Measurements from ENCODE around the gene USP48.
"Not testable (repeated sequence)": the region's sequence is repeated elsewhere in the genome, so short reads cannot be mapped to it uniquely, and the experiment has no call there.

Gene USP48

DNA sequence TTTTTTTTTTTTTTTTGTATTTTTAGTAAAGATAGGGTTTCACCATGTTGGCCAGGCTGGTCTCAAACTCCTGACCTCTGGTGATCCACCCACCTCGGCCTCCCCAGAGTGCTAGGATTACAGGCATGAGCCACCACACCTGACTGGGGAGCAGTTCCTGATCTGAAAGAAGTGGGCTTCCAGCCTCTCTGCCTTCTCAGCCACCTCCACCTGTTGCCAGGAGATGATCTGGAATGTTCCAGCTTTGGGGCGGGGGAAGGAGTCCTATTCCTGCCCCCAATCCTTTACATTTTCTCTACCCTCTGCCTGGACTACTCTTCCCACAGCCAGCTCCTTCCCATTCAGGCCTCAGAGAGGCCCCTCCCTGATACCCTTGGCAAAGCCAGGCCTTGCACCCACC is 141.9 kb downstream of the USP48 start:
- no peaks in the 10 kb centered on the region for H3K36me3 Mint-ChIP-seq
- H3K4me3 Mint-ChIP-seq: no peak overlapping the region
- CTCF ChIA-PET: no interaction called here
- no peaks in the 10 kb centered on the region for H3K4me1 Mint-ChIP-seq
- peaks cover 20% of the 10 kb centered on the region for H3K27me3 Mint-ChIP-seq
- no peak for DNase-seq
- H3K27ac Mint-ChIP-seq: no peak overlapping the region
- H3K9me3 Mint-ChIP-seq: no peaks in the 10 kb centered on the region

DNA sequence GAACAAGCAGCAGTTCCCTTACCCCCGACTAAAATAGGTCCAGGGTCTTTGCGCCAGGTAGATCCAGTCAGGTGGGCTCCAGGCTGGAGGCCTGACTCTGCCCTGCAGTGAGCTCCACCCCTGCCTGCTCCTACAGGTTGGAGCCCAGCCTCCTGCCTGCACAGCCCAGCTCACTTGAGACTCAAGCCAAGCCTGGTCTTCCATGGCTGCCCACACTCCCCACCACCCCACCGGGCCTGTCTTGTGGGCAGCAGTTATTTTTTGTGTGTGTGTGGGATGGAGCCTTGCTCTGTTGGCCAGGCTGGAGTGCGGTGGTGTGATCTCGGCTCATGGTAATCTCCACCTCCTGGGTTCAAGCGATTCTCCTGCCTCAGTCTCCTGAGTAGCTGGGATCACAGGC is 142.3 kb downstream of the USP48 start:
- Mint-ChIP-seq H3K27me3 (peaks cover 20% of the 10 kb centered on the region), H3K4me3 (no peak overlapping the region), H3K36me3 (no peaks in the 10 kb centered on the region), H3K4me1 (no peaks in the 10 kb centered on the region), H3K27ac (no peak overlapping the region), H3K9me3 (no peaks in the 10 kb centered on the region)
- no peak for DNase-seq
- CTCF ChIA-PET: interaction anchor here (0.7 kb wide), 1 partner anchor 18 kb away, joined by 3 read pairs; no protein-coding TSS in a partner anchor

GRCh38 chr1:21639594-21640041 is 143.3 kb downstream of the USP48 start:
- peaks cover 28% of the 10 kb centered on the region for H3K27me3 Mint-ChIP-seq
- CTCF ChIA-PET: no interaction called here
- no peak for DNase-seq
- H3K27ac Mint-ChIP-seq: no peak overlapping the region
- H3K36me3 Mint-ChIP-seq: no peaks in the 10 kb centered on the region
- no peaks in the 10 kb centered on the region for H3K9me3 Mint-ChIP-seq
- H3K4me3 Mint-ChIP-seq: no peak overlapping the region
- no peaks in the 10 kb centered on the region for H3K4me1 Mint-ChIP-seq

DNA sequence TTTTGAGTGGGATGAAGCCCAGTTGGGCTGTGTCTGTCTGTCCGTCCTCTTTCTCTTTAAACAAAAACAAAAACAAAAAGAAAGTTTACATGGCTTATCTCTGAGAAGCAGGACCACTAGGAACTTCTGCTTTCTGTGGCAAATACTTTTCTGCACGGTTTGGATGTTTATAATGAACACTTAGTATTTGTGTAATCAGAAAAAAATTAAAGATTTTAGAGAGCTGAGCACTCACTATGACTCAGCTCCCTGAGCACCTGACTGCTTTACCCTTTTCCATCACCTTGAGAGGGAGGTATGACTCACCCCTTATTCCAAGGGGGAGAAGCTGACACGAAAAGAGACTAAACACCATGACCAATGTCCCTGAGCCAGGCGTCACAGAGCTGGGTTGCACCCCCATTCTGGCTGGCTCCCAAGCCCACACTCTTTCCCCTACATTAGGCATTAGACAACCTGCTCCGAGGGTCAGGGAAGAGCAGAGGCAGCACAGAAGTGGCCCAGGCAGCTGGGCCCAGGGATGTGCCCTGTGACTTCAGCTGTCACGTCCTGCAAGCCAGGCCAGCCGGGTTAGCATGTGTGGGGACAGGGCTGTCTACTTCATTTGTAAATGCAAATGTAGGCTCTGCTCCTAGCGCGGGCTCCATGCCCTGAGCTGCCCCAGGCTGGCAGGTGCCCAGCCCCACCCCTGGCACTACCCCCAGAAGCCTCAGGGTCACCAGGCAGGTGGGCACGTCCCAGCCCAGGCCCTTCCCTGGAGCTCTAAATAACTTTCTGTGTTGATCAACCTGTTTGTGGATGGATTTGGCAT is 144.2 kb downstream of the USP48 start:
- peaks cover 24% of the 10 kb centered on the region for H3K27me3 Mint-ChIP-seq
- CTCF ChIA-PET: no interaction called here
- no peak for DNase-seq

DNA sequence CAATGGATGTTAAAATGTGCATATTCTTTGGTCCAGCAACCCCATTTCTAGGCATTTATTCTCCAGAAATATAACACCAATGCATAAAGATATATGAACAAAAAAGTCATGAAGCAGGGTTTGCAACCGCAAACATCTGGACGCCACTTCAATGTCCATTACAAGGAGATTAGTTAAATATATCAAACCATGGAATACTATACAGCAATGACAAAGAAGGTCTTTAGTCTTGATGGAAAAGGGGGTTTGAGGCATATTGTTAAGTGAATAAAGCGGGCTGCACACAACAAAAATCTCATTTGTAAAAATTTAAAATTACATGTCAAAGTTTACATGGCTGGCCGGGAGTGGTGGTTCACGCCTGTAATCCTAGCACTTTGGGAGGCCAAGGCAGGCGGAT is 145.4 kb downstream of the USP48 start:
- no peak for DNase-seq
- no peak overlapping the region for H3K27ac Mint-ChIP-seq
- H3K4me3 Mint-ChIP-seq: no peak overlapping the region
- H3K27me3 Mint-ChIP-seq: peaks cover 31% of the 10 kb centered on the region
- H3K9me3 Mint-ChIP-seq: no peaks in the 10 kb centered on the region
- no peaks in the 10 kb centered on the region for H3K4me1 Mint-ChIP-seq
- H3K36me3 Mint-ChIP-seq: no peaks in the 10 kb centered on the region
- CTCF ChIA-PET: no interaction called here

More for the DNA sequence above, 144.2 kb downstream of the USP48 start:
- no peaks in the 10 kb centered on the region for H3K4me1 Mint-ChIP-seq
- H3K9me3 Mint-ChIP-seq: no peaks in the 10 kb centered on the region
- no peak overlapping the region for H3K27ac Mint-ChIP-seq
- H3K36me3 Mint-ChIP-seq: no peaks in the 10 kb centered on the region
- no peak overlapping the region for H3K4me3 Mint-ChIP-seq

- Mint-ChIP-seq H3K27me3 (peaks cover 40% of the 10 kb centered on the region), H3K9me3 (no peaks in the 10 kb centered on the region), H3K27ac (no peak overlapping the region), H3K4me1 (no peaks in the 10 kb centered on the region), H3K4me3 (no peak overlapping the region), H3K36me3 (no peaks in the 10 kb centered on the region)
- no peak for DNase-seq
- CTCF ChIA-PET: no interaction called here
These were observed 146.9 kb downstream of the USP48 start for GRCh38 chr1:21636029-21636428.

GRCh38 chr1:21634806-21635535 is 148.0 kb downstream of the USP48 start:
- H3K27me3 Mint-ChIP-seq: peaks cover 50% of the 10 kb centered on the region
- CTCF ChIA-PET: no interaction called here
- no peaks in the 10 kb centered on the region for H3K4me1 Mint-ChIP-seq
- H3K9me3 Mint-ChIP-seq: no peaks in the 10 kb centered on the region
- no peak overlapping the region for H3K4me3 Mint-ChIP-seq
- DNase-seq: no peak
- H3K36me3 Mint-ChIP-seq: no peaks in the 10 kb centered on the region
- no peak overlapping the region for H3K27ac Mint-ChIP-seq

DNA sequence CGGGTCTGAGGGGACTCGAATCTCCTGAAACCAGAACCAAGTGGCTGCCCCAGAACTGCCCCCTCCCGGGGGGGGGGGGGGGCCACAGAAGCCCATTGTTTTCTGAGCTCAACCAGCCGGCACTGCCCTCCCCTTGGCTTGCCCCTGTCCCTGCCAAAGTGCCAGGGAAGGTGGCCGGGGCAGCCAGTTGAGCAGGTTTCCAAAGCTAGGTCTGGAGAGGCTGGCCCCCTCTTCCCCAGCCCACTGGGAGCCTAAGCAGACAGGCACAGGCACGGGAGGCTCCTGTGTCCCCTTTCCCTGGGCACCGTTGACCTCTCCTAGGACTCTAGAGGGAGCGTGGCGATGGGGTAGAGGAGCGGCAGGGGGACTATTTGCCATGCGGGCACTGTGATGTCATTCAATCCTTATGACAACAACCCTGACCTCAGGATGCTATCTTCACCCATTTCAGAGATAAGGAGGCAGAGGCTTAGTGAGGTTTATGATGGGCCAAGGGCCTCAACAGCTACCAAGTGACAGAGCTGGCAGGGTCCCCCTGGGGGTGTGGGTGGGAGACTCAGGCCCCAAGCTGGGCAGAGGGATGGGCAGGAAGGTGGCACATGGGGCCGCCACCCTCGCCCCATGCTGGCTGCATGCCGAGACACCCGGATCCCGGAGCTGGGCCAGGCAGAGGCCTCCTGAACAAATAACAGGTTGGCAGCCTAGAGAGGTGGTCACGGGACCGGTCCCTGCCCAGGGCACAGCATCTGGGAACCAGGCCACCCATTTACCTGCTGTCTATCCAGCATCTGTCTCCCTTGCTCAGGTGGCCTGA is 148.8 kb downstream of the USP48 start:
- Mint-ChIP-seq H3K27ac (no peak overlapping the region), H3K4me3 (no peak overlapping the region), H3K27me3 (peaks cover 51% of the 10 kb centered on the region), H3K9me3 (no peaks in the 10 kb centered on the region), H3K4me1 (no peaks in the 10 kb centered on the region), H3K36me3 (no peaks in the 10 kb centered on the region)
- DNase-seq: no peak
- CTCF ChIA-PET: no interaction called here

DNA sequence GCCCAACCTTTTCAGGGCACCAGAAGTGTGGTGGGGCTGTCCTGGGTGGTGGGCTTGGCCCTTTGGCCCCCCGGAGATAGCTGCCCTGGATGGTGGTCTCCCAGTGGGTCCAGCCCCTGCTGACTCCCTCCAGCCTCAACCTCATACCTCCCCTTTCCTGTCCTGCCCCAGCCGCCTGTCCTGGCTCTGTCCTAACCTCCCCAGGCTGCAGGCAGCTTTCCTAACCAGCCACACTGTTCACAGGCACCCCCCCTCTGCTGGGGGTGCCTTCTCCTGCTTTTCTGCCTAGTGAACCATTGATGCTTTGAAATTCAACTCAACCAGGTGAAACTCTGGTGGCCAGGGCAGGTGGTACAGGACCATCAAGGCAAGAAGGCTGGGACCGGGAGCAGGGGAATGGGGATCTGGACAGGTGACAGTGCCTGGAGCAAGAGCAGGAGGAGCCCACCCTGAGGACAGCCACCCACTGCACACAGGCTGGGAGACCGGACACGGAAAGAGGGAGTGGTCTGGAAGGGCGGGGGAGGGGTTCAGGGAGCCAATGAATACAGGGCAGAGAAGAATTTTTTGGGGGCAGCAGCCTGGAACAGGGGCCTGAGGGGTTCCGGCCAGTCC is 149.7 kb downstream of the USP48 start:
- H3K36me3 Mint-ChIP-seq: no peaks in the 10 kb centered on the region
- H3K27ac Mint-ChIP-seq: no peak overlapping the region
- peaks cover 49% of the 10 kb centered on the region for H3K27me3 Mint-ChIP-seq
- no peak for DNase-seq
- CTCF ChIA-PET: no interaction called here
- no peaks in the 10 kb centered on the region for H3K4me1 Mint-ChIP-seq
- no peaks in the 10 kb centered on the region for H3K9me3 Mint-ChIP-seq
- H3K4me3 Mint-ChIP-seq: no peak overlapping the region

DNA sequence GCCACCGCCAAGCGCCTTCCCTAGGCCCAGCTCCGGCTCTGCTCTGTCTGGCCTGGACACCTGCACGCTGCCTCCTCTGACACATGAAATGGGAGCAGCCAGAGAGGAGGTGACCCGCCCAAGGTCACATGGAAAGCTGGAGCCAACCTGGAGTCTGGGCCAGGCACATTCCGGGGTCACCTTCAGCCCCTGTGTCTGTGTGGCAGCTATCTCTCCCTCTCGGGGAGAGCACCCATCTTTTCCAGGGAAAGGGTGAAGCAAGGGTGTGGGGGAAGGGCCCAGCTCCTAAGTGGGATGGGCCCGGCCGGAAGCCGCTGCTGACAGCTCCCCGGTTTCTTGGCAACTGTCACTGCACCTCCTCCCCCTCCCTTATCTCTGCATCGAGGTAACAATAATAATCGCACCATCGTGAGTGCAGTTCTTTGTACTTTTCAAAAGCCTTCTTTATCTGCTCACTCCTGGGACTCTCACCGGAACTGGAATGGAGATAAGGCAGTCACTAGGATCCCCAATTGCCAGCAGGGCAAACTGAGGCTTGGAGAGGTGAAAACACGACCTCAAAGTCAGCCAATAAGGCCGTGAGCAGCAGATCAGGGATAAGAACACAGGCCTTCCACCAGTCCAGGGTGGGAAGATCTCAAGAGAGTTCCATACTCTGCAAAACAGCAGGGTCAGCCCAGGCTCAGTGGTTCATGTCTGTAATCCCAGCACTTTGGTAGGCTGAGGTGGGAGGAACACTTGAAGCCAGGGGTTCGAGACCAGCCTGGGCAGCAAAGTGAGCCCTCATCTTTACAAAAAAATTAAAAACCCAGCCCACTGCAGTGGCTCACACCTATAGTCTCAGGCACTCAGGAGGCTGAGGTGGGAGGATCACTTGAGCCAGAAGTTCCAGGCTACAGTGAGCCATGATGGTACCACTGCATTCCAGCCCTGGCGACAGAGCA is 150.7 kb downstream of the USP48 start:
- Mint-ChIP-seq H3K27me3 (peaks cover 49% of the 10 kb centered on the region), H3K4me1 (no peaks in the 10 kb centered on the region), H3K4me3 (no peak overlapping the region), H3K9me3 (no peaks in the 10 kb centered on the region), H3K27ac (no peak overlapping the region), H3K36me3 (no peaks in the 10 kb centered on the region)
- DNase-seq: no peak
- CTCF ChIA-PET: no interaction called here

DNA sequence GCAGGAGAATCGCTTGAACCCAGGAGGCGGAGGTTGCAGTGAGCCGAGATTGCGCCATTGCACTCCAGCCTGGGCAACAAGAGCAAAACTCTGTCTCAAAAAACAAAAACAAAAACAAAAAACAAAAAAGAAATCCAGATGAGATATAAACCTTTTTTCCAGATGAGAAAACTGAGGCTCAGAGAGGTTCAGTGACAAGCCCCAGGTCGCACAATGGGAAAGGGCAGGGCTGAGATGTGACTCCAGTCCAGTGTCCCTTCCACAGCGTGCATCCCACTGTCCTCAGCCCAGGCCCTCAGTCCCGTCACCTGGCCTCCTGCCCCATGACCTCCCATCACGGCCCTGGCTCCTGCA is 151.4 kb downstream of the USP48 start:
- H3K4me3 Mint-ChIP-seq, H3K36me3 Mint-ChIP-seq, CTCF ChIA-PET, H3K9me3 Mint-ChIP-seq, H3K4me1 Mint-ChIP-seq, DNase-seq, H3K27ac Mint-ChIP-seq: not testable (repeated sequence)
- peaks cover 49% of the 10 kb centered on the region for H3K27me3 Mint-ChIP-seq

DNA sequence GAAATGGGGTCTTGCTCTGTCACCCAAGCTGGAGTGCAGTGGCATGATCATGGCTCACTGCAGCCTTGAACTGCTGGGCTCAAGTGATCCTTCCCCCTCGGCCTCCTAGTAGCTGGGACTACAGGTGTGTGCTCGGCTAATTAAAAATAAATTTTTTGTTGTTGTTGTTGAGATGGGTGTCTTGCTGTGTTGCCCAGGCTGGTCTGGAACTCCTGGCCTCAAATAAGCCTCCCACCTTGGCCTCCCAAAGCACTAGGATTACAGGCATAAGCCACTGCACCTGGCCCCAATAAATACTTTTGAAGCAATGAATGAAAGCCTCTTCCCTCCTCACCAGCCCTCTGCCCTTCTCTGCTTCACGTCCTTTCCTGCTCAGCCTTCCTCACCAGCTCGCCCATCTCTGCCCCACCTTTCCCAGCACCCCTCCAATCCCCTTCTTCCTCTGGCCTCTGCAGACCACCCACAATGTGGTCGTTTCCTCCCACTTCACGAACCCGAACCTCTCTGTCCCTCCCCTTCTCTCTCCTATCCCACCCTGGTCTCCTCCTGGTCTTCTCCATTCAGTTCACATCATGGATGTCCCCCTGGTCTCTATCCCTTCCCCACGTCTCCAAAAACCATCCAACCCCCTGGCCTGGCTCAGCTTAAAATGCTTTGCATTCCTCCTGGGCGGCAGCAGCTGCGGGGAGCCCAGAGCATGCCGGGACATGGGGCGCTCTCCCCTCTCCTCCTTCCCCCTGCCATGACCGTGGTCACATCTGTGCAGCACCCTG is 152.2 kb downstream of the USP48 start:
- H3K9me3 Mint-ChIP-seq: no peaks in the 10 kb centered on the region
- no peak overlapping the region for H3K4me3 Mint-ChIP-seq
- CTCF ChIA-PET: interaction anchor here (1.7 kb wide), 1 partner anchor 333 kb away, joined by 4 read pairs; no protein-coding TSS in a partner anchor
- H3K27me3 Mint-ChIP-seq: peaks cover 50% of the 10 kb centered on the region
- H3K27ac Mint-ChIP-seq: no peak overlapping the region
- H3K4me1 Mint-ChIP-seq: no peaks in the 10 kb centered on the region
- no peaks in the 10 kb centered on the region for H3K36me3 Mint-ChIP-seq
- DNase-seq: no peak

- CTCF ChIA-PET: interaction anchor here (1.7 kb wide), 1 partner anchor 333 kb away, joined by 4 read pairs; no protein-coding TSS in a partner anchor
- no peak for DNase-seq
- H3K27ac Mint-ChIP-seq: no peak overlapping the region
These were observed 153.0 kb downstream of the USP48 start for GRCh38 chr1:21629971-21630370.

More at GRCh38 chr1:21629971-21630370, 153.0 kb downstream of the USP48 start:
- Mint-ChIP-seq H3K4me1 (no peaks in the 10 kb centered on the region), H3K9me3 (no peaks in the 10 kb centered on the region), H3K4me3 (no peak overlapping the region), H3K27me3 (peaks cover 46% of the 10 kb centered on the region), H3K36me3 (no peaks in the 10 kb centered on the region)
